ENCODE results near the gene TRPV5.

- TF ChIP-seq POLR2A (IDR thresholded peaks at IDR 0.05) (no peak), CTCF (IDR thresholded peaks at IDR 0.05 in 4 of 5, conservative IDR thresholded peaks at IDR 0.05 in 1 of 5) (no peak)
Observed at GRCh38 chr7:142935941-142936565, 2.5 kb upstream of the TRPV5 start.

Measured in gastrocnemius medialis (tissue), 4 donors.